A549 (cell line): ENCODE measurements around the gene CCDC34. TPM values are rescaled to one million over a fixed set of nuclear protein-coding genes. Genes with fewer than 3 reads are reported as not detected.

Source experiments
- ATAC-seq, 2 experiments: fragments of 200-7000 bp in 1 of 2; fragments of >200 bp in 1 of 2; cut with Nextera tagmentation in 1 of 2; cut with Tn5 transposase in 1 of 2; 3 replicates each; pipeline versions ENCODE4 v1.8.0 to v1.9.1; 2018 to 2020; ENCODE audit warnings: mild to moderate bottlenecking in 1 of 2, moderate library complexity in 1 of 2
- CTCF ChIA-PET: fragments of 300-600 bp; sonication (Branson Sonifier 250); formaldehyde crosslinking; extraction: SDS; loops from one replicate; lab custom pipeline; 2021; ENCODE audit warnings: antibody characterized with exemption, inconsistent platforms; lab: Yijun Ruan, JAX
- POLR2A ChIA-PET: fragments of 350-600 bp; formaldehyde crosslinking; extraction: SDS; loops from one replicate; lab custom pipeline; 2021; ENCODE audit warnings: antibody characterized with exemption, inconsistent platforms; lab: Yijun Ruan, JAX
- DNase-seq, 2 experiments: peaks; one replicate each; pipeline versions ENCODE4 v3.0.0 to v3.0.0-alpha.2; 2011 to 2016; ENCODE audit warnings: low read depth in 1 of 2, low spot score in 1 of 2
- FAIRE-seq: peaks from 2 replicates; lab custom pipeline; 2011; peaks lifted over from hg19 to GRCh38; lab: Jason Lieb, UNC
- H3K27ac ChIP-seq, 2 experiments: fragments of >200 bp; sonication (Bioruptor Twin); formaldehyde crosslinking; 3 replicates each; pipeline ENCODE4 v1.5.1; 2016 to 2017
- H3K4me1 ChIP-seq: fragments of >200 bp; sonication (Bioruptor Twin); formaldehyde crosslinking; 3 replicates; pipeline ENCODE4 v1.6.1; 2016
- H3K4me2 ChIP-seq: fragments of >200 bp; sonication (Bioruptor Twin); formaldehyde crosslinking; 3 replicates; pipeline ENCODE4 v1.6.1; 2016
- H3K4me3 ChIP-seq: fragments of >200 bp; sonication (Bioruptor Twin); formaldehyde crosslinking; 3 replicates; pipeline ENCODE4 v1.5.1; 2016
- H3K9me3 ChIP-seq: fragments of >200 bp; sonication (Bioruptor Twin); formaldehyde crosslinking; 3 replicates; pipeline ENCODE4 v1.6.1; 2016
- CBX2 ChIP-seq: fragments of 200-600 bp; sonication (generic); IDR thresholded peaks from 2 replicates; pipeline ENCODE4 v1.6.1; 2016; ENCODE audit warnings: low read depth, mild to moderate bottlenecking, borderline replicate concordance
- CBX8 ChIP-seq: fragments of 200-600 bp; sonication (generic); IDR thresholded peaks from 2 replicates; pipeline ENCODE4 v1.6.1; 2016
- CHD2 ChIP-seq: fragments of 150-350 bp; IDR thresholded peaks from 2 replicates; pipeline ENCODE4 v1.6.1; 2014; ENCODE audit warnings: low read length; ENCODE audit not compliant: partially characterized antibody
- CHD4 ChIP-seq: fragments of 200-600 bp; sonication (generic); IDR thresholded peaks from 2 replicates; pipeline ENCODE4 v1.6.1; 2016; ENCODE audit warnings: antibody characterized with exemption, mild to moderate bottlenecking, borderline replicate concordance
- EHF ChIP-seq: fragments of 250-450 bp; sonication (Bioruptor Pico); IDR thresholded peaks from 2 replicates; pipeline ENCODE4 v1.5.0; 2020; ENCODE audit warnings: mild to moderate bottlenecking
- EHMT2 ChIP-seq: fragments of 200-600 bp; sonication (generic); IDR thresholded peaks from 2 replicates; pipeline ENCODE4 v1.6.1; 2016; ENCODE audit warnings: antibody characterized with exemption, low read depth, mild to moderate bottlenecking, moderate library complexity
- HOXB5 ChIP-seq: fragments of 250-450 bp; sonication (Bioruptor Pico); IDR thresholded peaks from 2 replicates; pipeline ENCODE4 v1.5.0; 2020; ENCODE audit warnings: mild to moderate bottlenecking, moderate library complexity
- JUN ChIP-seq, 2 experiments: fragments of >200 bp; sonication (Bioruptor Twin); formaldehyde crosslinking; IDR thresholded peaks; 2 replicates in 1 of 2; 3 replicates in 1 of 2; pipeline ENCODE4 v1.6.1; 2016 to 2017
- KDM5A ChIP-seq: fragments of 200-600 bp; sonication (generic); IDR thresholded peaks from 2 replicates; pipeline ENCODE4 v1.6.1; 2016; ENCODE audit warnings: antibody characterized with exemption, mild to moderate bottlenecking
- MAX ChIP-seq: IDR thresholded peaks from 2 replicates; pipeline ENCODE4 v1.6.1; 2012
- MYC ChIP-seq: IDR thresholded peaks from 2 replicates; pipeline ENCODE4 v1.6.1; 2012; ENCODE audit warnings: mild to moderate bottlenecking, inconsistent platforms, low read length, improper control_type of control experiment, borderline replicate concordance
- NFE2L2 ChIP-seq: fragments of 150-350 bp; conservative IDR thresholded peaks from 2 replicates; pipeline ENCODE4 v1.6.1; 2014; ENCODE audit warnings: low read length
- NR3C1 ChIP-seq: fragments of >200 bp; sonication (Bioruptor Twin); formaldehyde crosslinking; IDR thresholded peaks from 3 replicates; pipeline ENCODE4 v1.6.1; 2017
- POLR2A ChIP-seq: IDR thresholded peaks from 2 replicates; pipeline ENCODE4 v1.6.1; 2012; ENCODE audit warnings: mild to moderate bottlenecking, low read length
- RAD21 ChIP-seq, 2 experiments: fragments of >200 bp in 1 of 2; sonication (Bioruptor Twin) in 1 of 2; formaldehyde crosslinking in 1 of 2; IDR thresholded peaks in 1 of 2; conservative IDR thresholded peaks in 1 of 2; 2 replicates in 1 of 2; 3 replicates in 1 of 2; pipeline ENCODE4 v1.6.1; 2012 to 2018; ENCODE audit warnings: inconsistent platforms in 1 of 2
- RCOR1 ChIP-seq: fragments of 150-350 bp; IDR thresholded peaks from 2 replicates; pipeline ENCODE4 v1.6.1; 2014; ENCODE audit warnings: antibody characterized with exemption, low read length, low read depth
- RFX5 ChIP-seq: fragments of 450-650 bp; IDR thresholded peaks from 2 replicates; pipeline ENCODE4 v1.7.1; 2014; ENCODE audit warnings: antibody characterized with exemption, mild to moderate bottlenecking, moderate library complexity
- RNF2 ChIP-seq: fragments of 200-600 bp; sonication (generic); IDR thresholded peaks from 2 replicates; pipeline ENCODE4 v1.6.1; 2016; ENCODE audit warnings: low read depth, mild to moderate bottlenecking, antibody characterized with exemption, moderate library complexity, borderline replicate concordance
- SREBF2 ChIP-seq: fragments of 450-650 bp; IDR thresholded peaks from 2 replicates; pipeline ENCODE4 v1.6.1; 2014; ENCODE audit warnings: mild to moderate bottlenecking, moderate library complexity
- TFCP2L1 ChIP-seq: fragments of 250-450 bp; sonication (Bioruptor Pico); IDR thresholded peaks from 2 replicates; pipeline ENCODE4 v1.5.0; 2021; ENCODE audit warnings: mild to moderate bottlenecking
- ZC3H11A ChIP-seq: fragments of 450-650 bp; IDR thresholded peaks from 2 replicates; pipeline ENCODE4 v1.6.1; 2014; ENCODE audit warnings: antibody characterized with exemption, mild to moderate bottlenecking
- ZFP36 ChIP-seq: fragments of 450-650 bp; IDR thresholded peaks from 2 replicates; pipeline ENCODE4 v1.6.1; 2014; ENCODE audit warnings: borderline replicate concordance; ENCODE audit not compliant: partially characterized antibody
- ZSCAN20 ChIP-seq: fragments of 250-450 bp; sonication (Bioruptor Pico); IDR thresholded peaks from 2 replicates; pipeline ENCODE4 v1.8.0; 2022; ENCODE audit warnings: mild to moderate bottlenecking, moderate library complexity
- WGBS: methylation state at CpG from one replicate; pipeline ENCODE4 v1.1.6; 2017; ENCODE audit errors: missing lambda C conversion rate; 5-methylcytosine and 5-hydroxymethylcytosine counted together
- polyA plus RNA-seq, 4 experiments: library from polyadenylated mRNA; depleted of rRNA in 3 of 4; stranded (reverse); fragments of >200 nt; fragmentation: RNase III in 1 of 4; extraction: RNeasy Plus Mini Kit Qiagen cat#74134 plus additional on column Dnase treatment in 1 of 4; gene quantifications; 2 replicates in 3 of 4; 3 replicates in 1 of 4; pipeline ENCODE4 v1.2.3, GENCODE V29; 2011 to 2017
- TF ChIP-seq, protein P1 (sequence below): fragments of >200 bp; sonication (Bioruptor Twin); formaldehyde crosslinking; IDR thresholded peaks from 3 replicates; pipeline ENCODE4 v1.6.1; 2016
- TF ChIP-seq, protein P2 (sequence below): fragments of >200 bp; sonication (Bioruptor Twin); formaldehyde crosslinking; IDR thresholded peaks from 2 replicates; pipeline ENCODE4 v1.6.1; 2016
- TF ChIP-seq, protein P3 (sequence below): fragments of 250-450 bp; sonication (Bioruptor Pico); IDR thresholded peaks from 2 replicates; pipeline ENCODE4 v1.5.0; 2020; ENCODE audit warnings: low read depth, mild to moderate bottlenecking, moderate library complexity

Gene CCDC34
- polyA plus RNA-seq, 2 of the 4 experiments (the other 2 are of a cell fraction): 32.0 to 35.9 TPM

- FAIRE-seq (no peak), DNase-seq (no peak), ATAC-seq (no peak)
- WGBS: 68% methylated on average over 2 of the region's 2 CpGs
- Histone ChIP-seq H3K4me1 (peaks cover 9% of the 10 kb centered on the region; the same call in 2 of the 3 replicates), H3K4me3 (no peak overlapping the region), H3K4me2 (0 out of 3 replicates have a peak overlapping the region, but pooled peaks have one; percentile 1), H3K9me3 (no peaks in the 10 kb centered on the region), H3K27ac (no peak overlapping the region)
- POLR2A ChIA-PET: no interaction called here
- CTCF ChIA-PET: interaction anchor here (1.4 kb wide), 1 partner anchor 154 kb away, joined by 3 read pairs; no protein-coding TSS in a partner anchor
- TF ChIP-seq EHMT2: no peak
- no peak for TF ChIP-seq RFX5
- no peak for TF ChIP-seq CBX2
- TF ChIP-seq ZFP36: no peak
- no peak for TF ChIP-seq RAD21 (conservative IDR thresholded peaks at IDR 0.05 in 1 of 2, IDR thresholded peaks at IDR 0.05 in 1 of 2)
- TF ChIP-seq, protein P1, sequence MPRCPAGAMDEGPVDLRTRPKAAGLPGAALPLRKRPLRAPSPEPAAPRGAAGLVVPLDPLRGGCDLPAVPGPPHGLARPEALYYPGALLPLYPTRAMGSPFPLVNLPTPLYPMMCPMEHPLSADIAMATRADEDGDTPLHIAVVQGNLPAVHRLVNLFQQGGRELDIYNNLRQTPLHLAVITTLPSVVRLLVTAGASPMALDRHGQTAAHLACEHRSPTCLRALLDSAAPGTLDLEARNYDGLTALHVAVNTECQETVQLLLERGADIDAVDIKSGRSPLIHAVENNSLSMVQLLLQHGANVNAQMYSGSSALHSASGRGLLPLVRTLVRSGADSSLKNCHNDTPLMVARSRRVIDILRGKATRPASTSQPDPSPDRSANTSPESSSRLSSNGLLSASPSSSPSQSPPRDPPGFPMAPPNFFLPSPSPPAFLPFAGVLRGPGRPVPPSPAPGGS: no peak
- TF ChIP-seq HOXB5 (CRISPR knock-in tag): no peak
- TF ChIP-seq CHD2: no peak
- TF ChIP-seq ZSCAN20: no peak
- TF ChIP-seq, protein P2, sequence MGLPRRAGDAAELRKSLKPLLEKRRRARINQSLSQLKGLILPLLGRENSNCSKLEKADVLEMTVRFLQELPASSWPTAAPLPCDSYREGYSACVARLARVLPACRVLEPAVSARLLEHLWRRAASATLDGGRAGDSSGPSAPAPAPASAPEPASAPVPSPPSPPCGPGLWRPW: no peak
- TF ChIP-seq TFCP2L1: no peak
- TF ChIP-seq, protein P3, sequence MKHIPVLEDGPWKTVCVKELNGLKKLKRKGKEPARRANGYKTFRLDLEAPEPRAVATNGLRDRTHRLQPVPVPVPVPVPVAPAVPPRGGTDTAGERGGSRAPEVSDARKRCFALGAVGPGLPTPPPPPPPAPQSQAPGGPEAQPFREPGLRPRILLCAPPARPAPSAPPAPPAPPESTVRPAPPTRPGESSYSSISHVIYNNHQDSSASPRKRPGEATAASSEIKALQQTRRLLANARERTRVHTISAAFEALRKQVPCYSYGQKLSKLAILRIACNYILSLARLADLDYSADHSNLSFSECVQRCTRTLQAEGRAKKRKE: no peak
- TF ChIP-seq SREBF2: no peak
Observed at GRCh38 chr11:27331981-27332380, 31.0 kb downstream of the CCDC34 start.

DNA sequence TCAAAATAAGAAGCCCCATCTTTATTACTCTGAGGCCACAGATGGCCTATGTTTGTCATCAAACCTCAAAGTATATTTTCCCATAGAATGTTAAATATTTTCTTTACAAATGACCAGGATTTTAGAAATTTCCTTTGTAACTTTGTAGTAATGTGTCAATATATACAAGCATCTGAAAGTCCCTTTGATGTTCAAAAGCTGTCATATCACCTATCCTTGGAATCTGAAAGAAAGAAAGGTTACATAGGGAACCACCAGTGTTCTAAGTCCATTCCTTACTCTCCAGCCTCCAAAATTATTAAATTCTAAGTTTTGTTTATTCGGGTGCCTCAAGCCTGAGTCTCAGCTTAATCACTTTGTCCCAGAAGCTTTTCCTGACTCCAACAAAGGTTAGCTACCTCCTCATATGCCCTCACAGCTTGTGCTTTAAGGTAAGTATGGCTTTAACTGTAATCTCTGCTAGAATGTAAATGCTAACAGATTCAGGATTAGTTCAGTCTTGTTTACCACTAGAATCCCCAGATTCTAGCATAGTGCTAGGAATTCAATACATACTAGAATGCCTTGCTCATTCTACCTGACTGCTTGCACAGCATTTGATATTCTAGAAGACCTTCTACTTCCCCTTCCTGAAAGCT, 32.3 kb downstream of the CCDC34 start:
- no peak for DNase-seq
- TF ChIP-seq CHD4: no peak
- TF ChIP-seq TFCP2L1: no peak
- TF ChIP-seq NFE2L2: no peak
- no peak for TF ChIP-seq EHF (CRISPR knock-in tag)
- no peak for TF ChIP-seq KDM5A
- no peak for TF ChIP-seq JUN (IDR thresholded peaks at IDR 0.05)
- no peak for TF ChIP-seq RNF2
- no peak for TF ChIP-seq CBX8
- TF ChIP-seq RCOR1: no peak
- TF ChIP-seq, protein P1: no peak
- no peak for TF ChIP-seq CBX2
- no peak for TF ChIP-seq ZC3H11A
- TF ChIP-seq POLR2A: no peak
- TF ChIP-seq NR3C1: no peak
- TF ChIP-seq MYC: no peak
- no peak for TF ChIP-seq MAX
- TF ChIP-seq, all 56 proteins: peak for 0
- no peak overlapping the region for H3K4me3 ChIP-seq
- ChIA-PET CTCF (interaction anchor here (1.3 kb wide), 1 partner anchor 11 kb away, joined by 3 read pairs; no protein-coding TSS in a partner anchor), POLR2A (no interaction called here)
- FAIRE-seq (no peak), ATAC-seq (no peak)
- peaks cover 9% of the 10 kb centered on the region; the same call in 2 of the 3 replicates for H3K4me1 ChIP-seq
- no peak overlapping the region for H3K27ac ChIP-seq
- 77% methylated on average over 1 of the region's 1 CpG for WGBS
- peaks cover 3% of the 10 kb centered on the region; the same call in 1 of the 3 replicates for H3K9me3 ChIP-seq
- H3K4me2 ChIP-seq: no peak overlapping the region
